ENCODE results near the gene KDM3B.

DNA sequence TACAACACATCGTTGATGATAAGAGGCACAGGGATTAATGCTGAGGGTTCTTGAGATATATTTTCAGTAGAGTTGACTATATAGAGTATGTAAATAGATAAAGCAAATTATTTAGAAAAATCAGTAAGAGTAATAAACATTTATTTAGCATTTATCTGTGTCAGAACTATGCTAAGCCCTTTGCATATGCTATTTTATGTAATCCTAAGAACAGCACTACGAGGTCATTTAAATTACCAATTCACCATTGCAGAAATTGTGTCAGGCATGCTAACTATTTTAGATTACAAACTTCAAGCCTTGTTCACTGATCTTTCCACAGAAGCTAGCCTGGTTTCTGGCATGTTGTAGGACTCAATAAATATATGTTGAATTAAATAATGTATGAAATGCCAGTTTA is 66.0 kb downstream of the KDM3B start:
- TF ChIP-seq POLR2AphosphoS5 (IDR thresholded peaks at IDR 0.05) (no peak), POLR2A (IDR thresholded peaks at IDR 0.05) (no peak), EP300 (IDR thresholded peaks at IDR 0.05) (no peak)
- TF ChIP-seq, protein P1, sequence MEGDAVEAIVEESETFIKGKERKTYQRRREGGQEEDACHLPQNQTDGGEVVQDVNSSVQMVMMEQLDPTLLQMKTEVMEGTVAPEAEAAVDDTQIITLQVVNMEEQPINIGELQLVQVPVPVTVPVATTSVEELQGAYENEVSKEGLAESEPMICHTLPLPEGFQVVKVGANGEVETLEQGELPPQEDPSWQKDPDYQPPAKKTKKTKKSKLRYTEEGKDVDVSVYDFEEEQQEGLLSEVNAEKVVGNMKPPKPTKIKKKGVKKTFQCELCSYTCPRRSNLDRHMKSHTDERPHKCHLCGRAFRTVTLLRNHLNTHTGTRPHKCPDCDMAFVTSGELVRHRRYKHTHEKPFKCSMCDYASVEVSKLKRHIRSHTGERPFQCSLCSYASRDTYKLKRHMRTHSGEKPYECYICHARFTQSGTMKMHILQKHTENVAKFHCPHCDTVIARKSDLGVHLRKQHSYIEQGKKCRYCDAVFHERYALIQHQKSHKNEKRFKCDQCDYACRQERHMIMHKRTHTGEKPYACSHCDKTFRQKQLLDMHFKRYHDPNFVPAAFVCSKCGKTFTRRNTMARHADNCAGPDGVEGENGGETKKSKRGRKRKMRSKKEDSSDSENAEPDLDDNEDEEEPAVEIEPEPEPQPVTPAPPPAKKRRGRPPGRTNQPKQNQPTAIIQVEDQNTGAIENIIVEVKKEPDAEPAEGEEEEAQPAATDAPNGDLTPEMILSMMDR (IDR thresholded peaks at IDR 0.05), result no peak

All from suprapubic skin (tissue), 4 donors.